ENCODE data around the gene NUP35.

The NUP35 gene

GRCh38 chr2:183124222-183124956, at the start of gene NUP35:
NUP35 (plus strand) TSS chr2:183124443; CDS start chr2:183124458, 15 bp downstream.
- DNase-seq (ENCODE audit: extremely low read depth in 1 of 2, low read depth in 1 of 2) = peak; percentile 54 to 74

- DNase-seq (ENCODE audit: extremely low read depth in 1 of 2, low read depth in 1 of 2) = no peak
Observed at GRCh38 chr2:183078163-183078463, 46.1 kb upstream of the NUP35 start.

- DNase-seq (ENCODE audit: extremely low read depth in 1 of 2, low read depth in 1 of 2) = peak; percentile 52 to 70
Observed at GRCh38 chr2:183078464-183079138, 45.6 kb upstream of the NUP35 start, which contains the start of gene DUSP19. DUSP19 (plus strand) TSS chr2:183078747; CDS start chr2:183078934, 187 bp downstream.

GRCh38 chr2:183079139-183079775, 45.0 kb upstream of the NUP35 start:
- no peak for DNase-seq (ENCODE audit: extremely low read depth in 1 of 2, low read depth in 1 of 2)

- DNase-seq (ENCODE audit: extremely low read depth in 1 of 2, low read depth in 1 of 2) = no peak
Observed at GRCh38 chr2:183081911-183082310, 42.3 kb upstream of the NUP35 start.

GRCh38 chr2:183088061-183088460, 36.2 kb upstream of the NUP35 start:
- no peak for DNase-seq (ENCODE audit: extremely low read depth in 1 of 2, low read depth in 1 of 2)

GRCh38 chr2:183089192-183089851, 34.9 kb upstream of the NUP35 start:
- no peak for DNase-seq (ENCODE audit: extremely low read depth in 1 of 2, low read depth in 1 of 2)

- DNase-seq (ENCODE audit: extremely low read depth in 1 of 2, low read depth in 1 of 2) = no peak
Observed at GRCh38 chr2:183091318-183091953, 32.8 kb upstream of the NUP35 start.

GRCh38 chr2:183091954-183092345, 32.3 kb upstream of the NUP35 start:
- DNase-seq (ENCODE audit: extremely low read depth in 1 of 2, low read depth in 1 of 2) = no peak

- DNase-seq (ENCODE audit: extremely low read depth in 1 of 2, low read depth in 1 of 2) = no peak
Observed at GRCh38 chr2:183093857-183094657, 30.2 kb upstream of the NUP35 start.

GRCh38 chr2:183105402-183106134, 18.7 kb upstream of the NUP35 start:
- no peak for DNase-seq (ENCODE audit: extremely low read depth in 1 of 2, low read depth in 1 of 2)

- no peak for DNase-seq (ENCODE audit: extremely low read depth in 1 of 2, low read depth in 1 of 2)
Observed at GRCh38 chr2:183112577-183112976, 11.7 kb upstream of the NUP35 start.

- DNase-seq (ENCODE audit: extremely low read depth in 1 of 2, low read depth in 1 of 2) = no peak
Observed at GRCh38 chr2:183113630-183114029, 10.6 kb upstream of the NUP35 start.

GRCh38 chr2:183117226-183117625, 7.0 kb upstream of the NUP35 start:
- DNase-seq (ENCODE audit: extremely low read depth in 1 of 2, low read depth in 1 of 2) = no peak

- DNase-seq (ENCODE audit: extremely low read depth in 1 of 2, low read depth in 1 of 2) = no peak
Observed at GRCh38 chr2:183123117-183123958, 905 bp upstream of the NUP35 start.

- no peak for DNase-seq (ENCODE audit: extremely low read depth in 1 of 2, low read depth in 1 of 2)
Observed at GRCh38 chr2:183123959-183124221, 353 bp upstream of the NUP35 start.

GRCh38 chr2:183124957-183125255, 663 bp downstream of the NUP35 start:
- DNase-seq (ENCODE audit: extremely low read depth in 1 of 2, low read depth in 1 of 2) = no peak

GRCh38 chr2:183125659-183126341, 1.6 kb downstream of the NUP35 start:
- DNase-seq (ENCODE audit: extremely low read depth in 1 of 2, low read depth in 1 of 2) = no peak

GRCh38 chr2:183126635-183127034, 2.4 kb downstream of the NUP35 start:
- no peak for DNase-seq (ENCODE audit: extremely low read depth in 1 of 2, low read depth in 1 of 2)
